Measurements from ENCODE around the gene VSIG10L2.

The VSIG10L2 gene

GRCh38 chr11:125948278-125949051, 2.6 kb downstream of the VSIG10L2 start:
- no peak for DNase-seq

- no peak for DNase-seq
Measured at GRCh38 chr11:125949271-125950177, 3.7 kb downstream of the VSIG10L2 start.

GRCh38 chr11:125950178-125950490, 4.3 kb downstream of the VSIG10L2 start:
- DNase-seq, result no peak

- DNase-seq, result no peak
Measured at GRCh38 chr11:125950696-125951651, 5.1 kb downstream of the VSIG10L2 start.

- DNase-seq, result no peak
Measured at GRCh38 chr11:125951731-125952130, 5.9 kb downstream of the VSIG10L2 start.

- DNase-seq, result no peak
Measured at GRCh38 chr11:125952559-125952958, 6.7 kb downstream of the VSIG10L2 start.

GRCh38 chr11:125952973-125953372, 7.1 kb downstream of the VSIG10L2 start:
- no peak for DNase-seq

- DNase-seq, result no peak
Measured at GRCh38 chr11:125953401-125953935, 7.6 kb downstream of the VSIG10L2 start.

GRCh38 chr11:125954123-125954944, 8.5 kb downstream of the VSIG10L2 start:
- DNase-seq, result no peak

GRCh38 chr11:125954945-125955640, 9.2 kb downstream of the VSIG10L2 start:
- no peak for DNase-seq

GRCh38 chr11:125955856-125956255, 10.0 kb downstream of the VSIG10L2 start:
- no peak for DNase-seq

GRCh38 chr11:125956391-125957134, 10.7 kb downstream of the VSIG10L2 start:
- no peak for DNase-seq

GRCh38 chr11:125957618-125958332, 11.9 kb downstream of the VSIG10L2 start:
- no peak for DNase-seq

GRCh38 chr11:125958872-125959400, 13.1 kb downstream of the VSIG10L2 start:
- no peak for DNase-seq

- DNase-seq, result no peak
Measured at GRCh38 chr11:125959511-125959910, 13.7 kb downstream of the VSIG10L2 start.

- no peak for DNase-seq
Measured at GRCh38 chr11:125959931-125960330, 14.1 kb downstream of the VSIG10L2 start.

- no peak for DNase-seq
Measured at GRCh38 chr11:125960771-125961170, 14.9 kb downstream of the VSIG10L2 start.

- DNase-seq, result no peak
Measured at GRCh38 chr11:125967515-125967914, 21.7 kb downstream of the VSIG10L2 start.

GRCh38 chr11:125968354-125968753, 22.5 kb downstream of the VSIG10L2 start:
- DNase-seq, result no peak

All from T1000 (cell line).